AG09309 (cell line): ENCODE measurements around the gene DCHS1.

Experiments
- DNase-seq: peaks from one replicate; pipeline ENCODE4 v3.0.0-alpha.2; 2010; ENCODE audit warnings: low read depth
- H3K4me3 ChIP-seq: 2 replicates; pipeline ENCODE4 v1.5.1; 2011; ENCODE audit warnings: mild to moderate bottlenecking, low read depth, low read length, moderate library complexity; ENCODE audit not compliant: control insufficient read depth
- TF ChIP-seq, protein P1 (sequence below): IDR thresholded peaks from 2 replicates; pipeline ENCODE4 v1.5.1; 2011; ENCODE audit warnings: mild to moderate bottlenecking, low read depth, low read length, inconsistent platforms; ENCODE audit not compliant: insufficient read depth, control insufficient read depth; ENCODE audit errors: missing control alignments

The DCHS1 gene

DNA sequence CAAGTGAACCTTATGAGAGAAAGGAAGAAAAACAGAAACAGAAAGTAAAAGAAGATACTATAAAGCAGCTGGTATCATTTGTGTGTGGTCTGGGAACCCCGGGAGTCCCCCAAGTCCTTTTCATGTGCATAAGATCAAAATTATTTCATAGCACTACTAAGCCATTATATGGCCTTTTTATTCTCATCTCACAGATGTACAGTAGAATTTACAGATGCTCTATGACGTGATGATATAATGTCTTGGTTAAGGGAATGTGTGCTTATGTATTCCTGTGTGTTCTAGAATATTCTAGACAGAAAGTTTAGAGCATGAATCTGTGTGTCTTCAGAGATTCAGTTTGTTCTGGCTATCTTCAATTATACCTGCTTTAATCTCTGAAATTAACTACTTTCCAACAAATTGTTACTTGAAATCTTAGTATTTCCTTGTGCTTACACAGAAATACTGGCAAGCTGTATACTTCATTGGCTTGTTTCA lies 27.8 kb downstream of the DCHS1 start:
- TF ChIP-seq, protein P1, sequence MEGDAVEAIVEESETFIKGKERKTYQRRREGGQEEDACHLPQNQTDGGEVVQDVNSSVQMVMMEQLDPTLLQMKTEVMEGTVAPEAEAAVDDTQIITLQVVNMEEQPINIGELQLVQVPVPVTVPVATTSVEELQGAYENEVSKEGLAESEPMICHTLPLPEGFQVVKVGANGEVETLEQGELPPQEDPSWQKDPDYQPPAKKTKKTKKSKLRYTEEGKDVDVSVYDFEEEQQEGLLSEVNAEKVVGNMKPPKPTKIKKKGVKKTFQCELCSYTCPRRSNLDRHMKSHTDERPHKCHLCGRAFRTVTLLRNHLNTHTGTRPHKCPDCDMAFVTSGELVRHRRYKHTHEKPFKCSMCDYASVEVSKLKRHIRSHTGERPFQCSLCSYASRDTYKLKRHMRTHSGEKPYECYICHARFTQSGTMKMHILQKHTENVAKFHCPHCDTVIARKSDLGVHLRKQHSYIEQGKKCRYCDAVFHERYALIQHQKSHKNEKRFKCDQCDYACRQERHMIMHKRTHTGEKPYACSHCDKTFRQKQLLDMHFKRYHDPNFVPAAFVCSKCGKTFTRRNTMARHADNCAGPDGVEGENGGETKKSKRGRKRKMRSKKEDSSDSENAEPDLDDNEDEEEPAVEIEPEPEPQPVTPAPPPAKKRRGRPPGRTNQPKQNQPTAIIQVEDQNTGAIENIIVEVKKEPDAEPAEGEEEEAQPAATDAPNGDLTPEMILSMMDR, result no peak
- DNase-seq, result no peak
- H3K4me3 ChIP-seq, result no peak overlapping the region

DNA sequence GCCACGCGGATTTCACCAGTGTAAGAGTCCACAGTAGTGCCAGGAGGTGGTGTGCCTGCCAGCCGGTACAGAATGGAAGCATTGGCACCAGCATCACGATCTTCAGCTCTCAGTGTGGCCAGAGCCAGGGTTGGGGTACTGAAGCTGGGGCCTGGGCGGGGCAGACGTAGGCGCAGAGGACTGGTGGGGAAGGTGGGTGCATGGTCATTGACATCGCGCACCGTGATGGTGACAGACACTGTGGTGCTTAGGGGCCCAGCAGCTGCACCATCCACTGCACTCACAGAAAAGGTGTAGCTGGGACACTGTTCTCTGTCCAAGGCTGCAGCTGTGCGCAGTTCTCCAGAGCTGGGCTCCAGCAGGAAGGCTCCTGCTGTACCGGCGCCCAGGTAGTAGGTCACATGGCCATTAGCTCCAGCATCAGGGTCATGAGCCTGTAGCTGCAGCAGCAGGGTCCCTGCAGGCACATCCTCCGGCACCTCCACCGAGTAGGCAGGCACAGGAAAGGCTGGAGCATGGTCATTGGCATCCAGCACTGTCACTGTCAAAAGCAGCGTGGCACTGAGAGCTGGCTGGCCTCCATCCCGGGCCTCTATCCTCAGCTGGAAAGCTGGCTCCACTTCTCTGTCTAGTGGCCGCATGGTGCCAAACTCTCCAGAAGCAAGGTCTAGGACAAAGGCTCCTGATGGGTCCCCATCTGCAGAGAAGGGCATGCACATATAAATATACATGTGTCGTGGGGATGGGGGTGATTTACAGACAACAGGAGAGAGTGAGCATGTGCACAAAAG lies 28.4 kb downstream of the DCHS1 start:
- no peak overlapping the region for H3K4me3 ChIP-seq
- TF ChIP-seq, protein P1, result no peak
- no peak for DNase-seq

DNA sequence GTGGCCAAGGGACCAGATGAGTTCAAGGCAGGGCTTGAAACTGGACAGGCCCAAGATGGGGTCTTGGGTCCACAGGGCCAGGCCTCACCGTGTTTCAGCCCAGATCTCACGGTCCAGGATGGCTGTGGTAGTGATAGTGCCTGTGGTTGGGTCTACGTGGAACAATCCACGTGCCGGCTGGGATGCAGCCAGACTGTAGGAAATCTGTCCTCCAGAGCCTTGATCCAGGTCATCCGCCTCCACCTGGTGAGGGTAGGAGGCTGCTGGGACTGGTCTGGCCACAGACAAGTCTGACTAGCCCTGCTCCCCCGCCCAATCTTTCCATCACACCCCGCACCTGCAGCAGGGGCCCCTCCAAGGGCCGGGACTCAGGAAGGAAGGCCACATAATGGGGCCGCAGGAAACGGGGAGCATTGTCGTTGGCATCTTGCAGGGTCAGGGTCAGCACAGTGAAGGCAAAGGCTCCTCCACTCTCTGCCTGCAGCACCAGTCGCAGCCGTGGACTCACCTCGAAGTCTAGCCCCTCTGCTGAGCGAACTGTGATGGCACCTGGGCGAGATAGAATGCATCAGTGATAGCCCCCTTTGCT lies 29.7 kb downstream of the DCHS1 start:
- TF ChIP-seq, protein P1, result no peak
- no peak for DNase-seq
- no peak overlapping the region for H3K4me3 ChIP-seq

DNA sequence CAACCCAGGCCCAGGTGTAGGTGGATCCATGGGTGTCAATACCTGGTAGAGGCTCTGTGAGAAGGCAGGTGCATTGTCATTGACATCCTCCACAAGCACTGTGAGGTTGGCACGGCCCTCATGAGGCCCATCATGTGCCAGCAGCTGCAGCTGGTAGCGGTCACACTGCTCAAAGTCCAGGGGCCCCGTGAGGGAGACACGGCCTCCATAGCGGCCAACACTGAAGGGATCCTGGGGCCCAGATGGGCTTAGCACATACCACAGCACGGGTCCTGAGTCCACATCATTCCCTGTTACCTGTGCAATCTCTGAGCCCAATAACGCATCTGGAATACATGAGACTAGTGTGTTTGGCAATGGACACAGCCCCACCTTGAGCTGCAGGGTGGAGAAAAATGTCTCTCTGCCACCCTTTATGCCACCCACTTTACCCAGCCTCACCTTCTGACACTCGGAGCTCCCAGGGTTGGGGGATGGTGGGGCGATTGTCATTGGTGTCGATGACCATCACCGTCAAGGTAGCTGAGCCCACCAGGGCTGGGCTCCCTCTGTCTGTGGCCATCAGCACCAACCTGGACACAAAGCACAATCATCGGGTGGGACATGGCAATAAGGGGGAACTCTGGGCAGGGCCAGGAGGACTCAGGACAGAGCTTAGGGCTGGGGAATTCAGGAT lies 30.3 kb downstream of the DCHS1 start:
- no peak for DNase-seq
- TF ChIP-seq, protein P1, result no peak
- no peak overlapping the region for H3K4me3 ChIP-seq

DNA sequence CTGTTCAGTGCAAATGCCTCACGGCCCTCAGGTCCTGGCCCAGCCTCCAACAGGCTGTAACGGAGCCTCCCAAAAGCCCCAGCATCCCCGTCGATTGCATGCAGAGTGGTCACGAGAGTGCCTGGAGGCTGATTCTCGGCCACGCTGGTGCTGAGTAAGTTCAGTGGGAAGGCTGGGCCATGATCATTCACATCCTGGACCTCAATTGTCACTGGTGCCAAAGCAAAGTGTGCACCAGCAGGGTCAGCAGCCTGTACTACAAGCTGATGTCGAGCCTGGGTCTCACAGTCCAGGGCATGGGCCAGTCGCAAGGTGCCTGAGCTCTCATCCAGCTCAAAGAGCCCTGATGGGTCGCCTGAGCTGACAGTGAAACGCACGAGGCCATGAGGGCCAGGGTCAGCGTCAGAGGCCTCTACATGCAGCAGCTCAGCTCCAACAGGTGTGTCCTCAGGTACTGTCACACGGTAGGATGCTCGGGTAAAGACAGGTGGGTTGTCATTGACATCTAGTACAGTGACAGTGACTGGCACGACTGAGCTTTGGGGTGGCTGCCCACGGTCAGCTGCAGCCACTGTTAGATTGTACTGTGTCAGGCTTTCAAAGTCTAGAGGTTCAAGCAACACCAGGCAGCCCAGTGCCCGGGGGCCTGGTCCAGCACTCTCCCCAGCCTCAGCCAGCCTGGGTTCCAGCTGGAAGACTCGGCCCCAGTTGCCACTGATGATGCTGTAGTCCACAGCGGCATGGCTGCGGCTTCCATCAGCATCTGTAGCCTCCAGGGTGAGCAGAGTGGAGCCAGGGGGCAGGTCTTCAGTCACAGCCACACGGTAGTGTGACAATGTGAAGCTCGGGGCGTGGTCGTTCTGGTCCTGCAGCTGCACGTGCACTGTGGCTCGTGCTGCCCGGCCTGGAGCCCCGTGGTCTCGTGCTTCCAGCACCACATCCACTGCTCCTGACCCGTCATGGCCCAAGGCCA lies 31.9 kb downstream of the DCHS1 start:
- no peak for DNase-seq
- TF ChIP-seq, protein P1, result no peak
- no peak overlapping the region for H3K4me3 ChIP-seq
